B cell (primary cell): Measurements from ENCODE around the gene RTP4. TPM values are rescaled to one million over a fixed set of nuclear protein-coding genes. Genes with fewer than 3 reads are reported as not detected.

Experiments
- ATAC-seq: fragments of 200-7000 bp; cut with Tn5 transposase; one replicate; pipeline ENCODE4 v1.10.0; 2021; ENCODE audit warnings: low read depth, mild to moderate bottlenecking, moderate number of reproducible peaks, moderate library complexity
- CTCF ChIA-PET: fragments of 350-600 bp; sonication (Branson Sonifier 250); formaldehyde crosslinking; loops from one replicate; lab custom pipeline; 2021; ENCODE audit warnings: antibody characterized with exemption, inconsistent platforms; lab: Charles Lee
- POLR2A ChIA-PET: fragments of 350-600 bp; sonication (Branson Sonifier 250); formaldehyde crosslinking; loops from one replicate; lab custom pipeline; 2021; ENCODE audit warnings: antibody characterized with exemption; lab: Charles Lee
- DNase-seq: peaks from one replicate; pipeline ENCODE4 v3.0.0; 2013
- H2AFZ ChIP-seq: 2 replicates; pipeline ENCODE4 v1.6.1; 2012; ENCODE audit warnings: mild to moderate bottlenecking, low read depth, low read length; ENCODE audit not compliant: insufficient read depth, poor library complexity, severe bottlenecking
- H3K27ac ChIP-seq, 2 donors: 1 replicate in 1 of 2; 2 replicates in 1 of 2; pipeline ENCODE4 v1.5.1; 2012 to 2013; ENCODE audit warnings: low read length in 2 of 2, mild to moderate bottlenecking in 2 of 2, moderate library complexity in 1 of 2
- H3K27me3 ChIP-seq, 4 experiments: fragments of 200-600 bp in 1 of 4; sonication (generic) in 1 of 4; replicated peaks in 1 of 4; 1 replicate in 2 of 4; 2 replicates in 2 of 4; pipeline versions ENCODE4 v1.6.1 to v1.7.0; 2013 to 2016; ENCODE audit warnings: low read length in 3 of 4, mild to moderate bottlenecking in 2 of 4, mixed read lengths in 1 of 4, moderate library complexity in 1 of 4; ENCODE audit not compliant: insufficient read depth in 4 of 4, control insufficient read depth in 3 of 4; ENCODE audit errors: control extremely low read depth in 1 of 4
- H3K36me3 ChIP-seq, 2 experiments: replicated peaks in 1 of 2; 1 replicate in 1 of 2; 2 replicates in 1 of 2; pipeline versions ENCODE4 v1.6.1 to v1.7.1; 2013; ENCODE audit warnings: low read length in 1 of 2; ENCODE audit not compliant: insufficient read depth in 2 of 2, control insufficient read depth in 1 of 2; ENCODE audit errors: control extremely low read depth in 1 of 2, extremely low read depth in 1 of 2
- H3K4me1 ChIP-seq, 2 donors: fragments of 200-600 bp in 1 of 2; sonication (generic) in 1 of 2; 1 replicate in 1 of 2; 2 replicates in 1 of 2; pipeline versions ENCODE4 v1.5.1 to v1.6.1; 2013 to 2017; ENCODE audit warnings: low read length in 2 of 2; ENCODE audit not compliant: control insufficient read depth in 2 of 2, insufficient read depth in 2 of 2
- H3K4me2 ChIP-seq: replicated peaks from 2 replicates; pipeline ENCODE3; 2012; ENCODE audit warnings: mild to moderate bottlenecking, low read depth, low read length; ENCODE audit not compliant: poor library complexity, severe bottlenecking
- H3K4me3 ChIP-seq, 5 experiments: fragments of 200-600 bp in 1 of 5; sonication (generic) in 1 of 5; 1 replicate in 3 of 5; 2 replicates in 2 of 5; pipeline versions ENCODE4 v1.5.1 to v1.7.0; 2011 to 2016; ENCODE audit warnings: low read length in 4 of 5, mild to moderate bottlenecking in 4 of 5, low read depth in 2 of 5, control low read depth in 1 of 5, moderate library complexity in 1 of 5; ENCODE audit not compliant: insufficient read depth in 1 of 5; ENCODE audit errors: control extremely low read depth in 1 of 5, extremely low read depth in 1 of 5
- H3K79me2 ChIP-seq: fragments of 200-600 bp; sonication (generic); one replicate; pipeline ENCODE4 v1.6.0; 2016; ENCODE audit warnings: low read length; ENCODE audit not compliant: control insufficient read depth, insufficient read depth
- H3K9ac ChIP-seq: fragments of 200-600 bp; sonication (generic); 2 replicates; pipeline ENCODE4 v1.6.1; 2017; ENCODE audit warnings: mild to moderate bottlenecking, low read length, moderate library complexity
- H3K9me3 ChIP-seq, 3 donors: one replicate each; pipeline versions ENCODE4 v1.6.1 to v1.7.1; 2013; ENCODE audit warnings: low read length in 2 of 3; ENCODE audit not compliant: control insufficient read depth in 2 of 3, insufficient read depth in 1 of 3; ENCODE audit errors: control extremely low read depth in 1 of 3
- H4K20me1 ChIP-seq: 2 replicates; pipeline ENCODE4 v1.6.0; 2012; ENCODE audit warnings: mild to moderate bottlenecking, low read length; ENCODE audit not compliant: insufficient read depth, control insufficient read depth, poor library complexity, severe bottlenecking
- H3K27ac Mint-ChIP-seq: one replicate; pipeline ENCODE4 v1.8.0; 2021; ENCODE audit warnings: mixed read lengths
- H3K27me3 Mint-ChIP-seq: one replicate; pipeline ENCODE4 v1.8.0; 2021; ENCODE audit warnings: mixed read lengths
- H3K4me1 Mint-ChIP-seq: one replicate; pipeline ENCODE4 v1.8.0; 2021; ENCODE audit warnings: mixed read lengths
- H3K4me3 Mint-ChIP-seq: one replicate; pipeline ENCODE4 v1.8.0; 2021; ENCODE audit warnings: mixed read lengths
- H3K9me3 Mint-ChIP-seq: one replicate; pipeline ENCODE4 v1.8.0; 2022; ENCODE audit warnings: mixed read lengths; ENCODE audit not compliant: insufficient read depth
- EZH2 ChIP-seq: IDR thresholded peaks from 2 replicates; pipeline ENCODE4 v1.6.1; 2012; ENCODE audit warnings: borderline replicate concordance, low read depth, mild to moderate bottlenecking, moderate library complexity, low read length; ENCODE audit not compliant: insufficient read depth, poor library complexity, severe bottlenecking
- WGBS: methylation state at CpG from one replicate; pipeline ENCODE4 v1.1.5; 2013; ENCODE audit warnings: missing lambda C conversion rate; ENCODE audit not compliant: insufficient coverage; 5-methylcytosine and 5-hydroxymethylcytosine counted together
- intact Hi-C: fragments of 100-400 bp; cut with micrococcal nuclease; formaldehyde crosslinking; loops from one replicate; pipeline ENCODE4 v1.10.0; 2022
- polyA plus RNA-seq: library from polyadenylated mRNA; depleted of rRNA; stranded (reverse); fragments of >200 nt; gene quantifications from 2 replicates; pipeline ENCODE4 v1.2.3, GENCODE V29; 2012
- total RNA-seq, 2 donors: library from RNA; stranded (reverse); fragments of 120-200 nt in 1 of 2; gene quantifications; 1 replicate in 1 of 2; 2 replicates in 1 of 2; pipeline versions ENCODE4 v1.2.3 to v1.2.4, GENCODE V29; 2013 to 2022
- TF ChIP-seq, protein P1 (sequence below): fragments of 200-600 bp; IDR thresholded peaks from one replicate; pipeline ENCODE4 v1.8.0; 2022; ENCODE audit warnings: antibody characterized with exemption, mild to moderate bottlenecking

The RTP4 gene
- total and polyA plus RNA-seq, 2 donors (not counting 1 experiment from before 2014, with no cell fraction given) = 1.0 to 6.7 TPM

DNA sequence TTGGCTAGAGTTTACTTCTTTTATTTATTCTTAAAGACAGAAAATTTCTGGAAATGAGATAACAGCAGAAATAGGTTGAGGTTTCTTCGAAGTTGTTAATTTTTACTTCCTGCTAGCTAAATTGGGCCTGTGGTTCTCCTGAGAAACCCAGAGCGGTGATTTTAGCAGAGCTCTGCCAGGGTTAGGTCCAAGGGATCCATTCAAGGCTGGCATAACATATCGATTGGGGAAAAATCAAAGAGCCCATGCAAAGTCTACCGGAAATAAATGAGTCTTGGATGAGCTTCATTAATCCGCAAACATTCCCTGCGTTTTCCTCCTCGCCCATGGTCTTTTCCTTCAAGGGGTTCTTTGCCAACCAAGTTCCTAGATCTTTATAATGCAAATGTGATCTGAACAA lies 45.9 kb upstream of the RTP4 start:
- WGBS = 81% methylated on average over 7 of the region's 7 CpGs
- no peak for DNase-seq
- CTCF ChIA-PET = interaction anchor here (0.8 to 15.4 kb wide), 7 partner anchors 36 to 1827 kb away, joined by 3 to 479 read pairs (median 3); partner anchors contain the start of gene RTP4
- H3K4me3 ChIP-seq = no peak overlapping the region
- no peaks in the 10 kb centered on the region for H3K36me3 ChIP-seq
- Mint-ChIP-seq H3K9me3 (no peaks in the 10 kb centered on the region), H3K4me1 (peaks cover 8% of the 10 kb centered on the region), H3K27me3 (peaks cover 38% of the 10 kb centered on the region), H3K4me3 (no peak overlapping the region), H3K27ac (no peak overlapping the region)
- TF ChIP-seq EZH2 = no peak
- TF ChIP-seq, protein P1, sequence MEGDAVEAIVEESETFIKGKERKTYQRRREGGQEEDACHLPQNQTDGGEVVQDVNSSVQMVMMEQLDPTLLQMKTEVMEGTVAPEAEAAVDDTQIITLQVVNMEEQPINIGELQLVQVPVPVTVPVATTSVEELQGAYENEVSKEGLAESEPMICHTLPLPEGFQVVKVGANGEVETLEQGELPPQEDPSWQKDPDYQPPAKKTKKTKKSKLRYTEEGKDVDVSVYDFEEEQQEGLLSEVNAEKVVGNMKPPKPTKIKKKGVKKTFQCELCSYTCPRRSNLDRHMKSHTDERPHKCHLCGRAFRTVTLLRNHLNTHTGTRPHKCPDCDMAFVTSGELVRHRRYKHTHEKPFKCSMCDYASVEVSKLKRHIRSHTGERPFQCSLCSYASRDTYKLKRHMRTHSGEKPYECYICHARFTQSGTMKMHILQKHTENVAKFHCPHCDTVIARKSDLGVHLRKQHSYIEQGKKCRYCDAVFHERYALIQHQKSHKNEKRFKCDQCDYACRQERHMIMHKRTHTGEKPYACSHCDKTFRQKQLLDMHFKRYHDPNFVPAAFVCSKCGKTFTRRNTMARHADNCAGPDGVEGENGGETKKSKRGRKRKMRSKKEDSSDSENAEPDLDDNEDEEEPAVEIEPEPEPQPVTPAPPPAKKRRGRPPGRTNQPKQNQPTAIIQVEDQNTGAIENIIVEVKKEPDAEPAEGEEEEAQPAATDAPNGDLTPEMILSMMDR = no peak
- no peak overlapping the region for H3K4me2 ChIP-seq
- H3K9me3 ChIP-seq = peaks cover 0 to 3% (median 0%) of the 10 kb centered on the region in 3 donors
- intact Hi-C loops = no loop called here
- peaks cover 0 to 44% (median 19%) of the 10 kb centered on the region in 4 experiments for H3K27me3 ChIP-seq
- no peak for ATAC-seq
- no peaks in the 10 kb centered on the region for H4K20me1 ChIP-seq
- no peak overlapping the region for H2AFZ ChIP-seq
- no peaks in the 10 kb centered on the region for H3K79me2 ChIP-seq
- POLR2A ChIA-PET = no interaction called here
- no peak overlapping the region for H3K27ac ChIP-seq
- H3K9ac ChIP-seq = no peak overlapping the region
- peaks cover 6% of the 10 kb centered on the region in 2 donors for H3K4me1 ChIP-seq

DNA sequence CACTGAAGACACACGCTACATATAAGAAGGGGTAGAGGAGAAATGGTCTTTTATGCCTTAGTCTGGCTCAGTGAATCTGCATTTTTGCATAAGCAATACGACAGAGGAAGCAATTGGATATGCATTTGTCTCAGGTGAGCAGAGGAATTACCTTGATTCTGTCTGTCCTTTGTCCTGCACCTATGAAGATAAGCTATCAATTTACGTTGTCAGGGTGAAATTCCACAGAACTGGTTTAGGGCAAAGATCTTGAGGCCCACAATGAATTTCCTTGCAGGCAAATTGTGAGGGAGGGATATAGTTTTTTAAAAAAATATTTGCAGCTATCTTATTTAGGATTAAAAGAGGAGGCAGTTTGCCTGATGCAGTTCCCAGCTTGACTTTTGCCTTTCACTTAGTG lies 45.1 kb upstream of the RTP4 start:
- H3K4me3 ChIP-seq = no peak overlapping the region
- ChIA-PET CTCF (interaction anchor here (0.6 to 15.4 kb wide), 5 partner anchors 45 to 392 kb away, joined by 3 to 479 read pairs (median 4); partner anchors contain the start of gene RTP4), POLR2A (no interaction called here)
- no peaks in the 10 kb centered on the region for H3K79me2 ChIP-seq
- H3K9ac ChIP-seq = no peak overlapping the region
- H3K4me1 Mint-ChIP-seq = peaks cover 8% of the 10 kb centered on the region
- ATAC-seq (no peak), DNase-seq (no peak)
- H4K20me1 ChIP-seq = no peaks in the 10 kb centered on the region
- no peak overlapping the region for H3K4me2 ChIP-seq
- H3K4me3 Mint-ChIP-seq = no peak overlapping the region
- peaks cover 6% of the 10 kb centered on the region in 2 donors for H3K4me1 ChIP-seq
- no peaks in the 10 kb centered on the region for H3K9me3 Mint-ChIP-seq
- WGBS = 75% methylated on average over 2 of the region's 3 CpGs
- H3K27me3 ChIP-seq = peaks cover 0 to 39% (median 19%) of the 10 kb centered on the region in 4 experiments
- TF ChIP-seq, protein P1 = no peak
- no peak for TF ChIP-seq EZH2
- H2AFZ ChIP-seq = no peak overlapping the region
- intact Hi-C loops = no loop called here
- no peak overlapping the region for H3K27ac Mint-ChIP-seq
- H3K27me3 Mint-ChIP-seq = peaks cover 32% of the 10 kb centered on the region
- no peaks in the 10 kb centered on the region for H3K36me3 ChIP-seq
- no peak overlapping the region for H3K27ac ChIP-seq
- no peaks in the 10 kb centered on the region for H3K9me3 ChIP-seq
